OCI-M2 (cell line): ENCODE results near the gene CELF4.

ENCODE experiments used
- DNase-seq: peaks from one replicate; lab custom pipeline; 2025; ENCODE audit not compliant: unreplicated experiment; lab: John Stamatoyannopoulos, UW

The CELF4 gene

DNA sequence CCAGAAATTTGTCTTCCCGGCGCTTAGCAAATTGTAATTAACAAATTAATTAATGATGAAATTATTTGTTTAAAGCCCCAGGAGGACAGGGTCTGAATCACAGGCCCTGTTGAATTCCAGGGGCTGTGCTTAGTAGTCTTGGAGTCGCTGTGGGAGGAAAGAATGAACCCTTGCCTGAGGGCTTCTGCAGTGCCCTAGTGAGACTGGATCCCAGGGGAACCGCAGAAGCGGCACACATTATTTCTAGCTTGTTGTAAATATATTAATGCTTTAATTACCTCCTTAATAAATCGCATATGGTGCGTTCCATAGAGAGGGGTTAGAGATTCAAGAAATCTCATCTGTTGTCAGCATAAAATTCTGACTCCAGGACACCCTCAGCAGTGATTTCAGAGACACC lies 235.4 kb downstream of the CELF4 start:
- DNase-seq, result no peak

DNA sequence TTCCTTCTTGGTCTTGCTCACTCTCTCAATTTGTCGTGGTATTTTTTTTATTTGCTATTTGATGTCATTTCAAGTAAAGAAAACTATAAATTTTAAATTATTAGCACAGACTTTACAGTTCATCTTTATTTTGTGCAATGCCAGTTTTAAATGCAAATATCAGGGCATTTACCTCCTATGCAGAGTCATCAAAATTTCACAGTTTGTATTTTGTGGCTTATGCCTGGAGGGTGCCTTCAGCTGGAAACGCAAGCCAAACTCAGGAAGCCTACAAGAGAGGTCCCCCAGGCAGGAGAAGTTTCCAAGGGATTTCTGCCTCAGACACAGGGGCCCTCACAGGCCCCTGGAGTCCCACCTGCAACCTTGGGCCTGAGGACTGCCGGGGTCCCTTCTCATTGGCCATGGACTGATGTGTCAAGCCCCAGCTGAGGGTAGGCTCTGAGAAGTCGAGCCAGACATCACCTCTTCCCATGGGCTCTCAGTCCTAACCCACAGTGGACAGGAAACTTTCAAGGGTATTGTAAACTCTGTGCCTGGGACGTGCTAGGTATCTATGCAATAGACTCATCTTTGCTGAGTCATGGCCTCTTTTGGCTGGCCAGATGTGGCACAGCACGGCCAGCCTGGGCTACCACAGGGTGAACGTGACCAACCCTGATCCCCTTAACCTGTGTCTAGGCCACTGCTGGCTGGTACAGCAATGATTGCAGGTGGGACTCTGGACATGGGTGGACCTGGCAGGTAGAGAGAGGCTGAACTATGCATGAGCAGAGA lies 236.5 kb downstream of the CELF4 start:
- DNase-seq, result no peak

DNA sequence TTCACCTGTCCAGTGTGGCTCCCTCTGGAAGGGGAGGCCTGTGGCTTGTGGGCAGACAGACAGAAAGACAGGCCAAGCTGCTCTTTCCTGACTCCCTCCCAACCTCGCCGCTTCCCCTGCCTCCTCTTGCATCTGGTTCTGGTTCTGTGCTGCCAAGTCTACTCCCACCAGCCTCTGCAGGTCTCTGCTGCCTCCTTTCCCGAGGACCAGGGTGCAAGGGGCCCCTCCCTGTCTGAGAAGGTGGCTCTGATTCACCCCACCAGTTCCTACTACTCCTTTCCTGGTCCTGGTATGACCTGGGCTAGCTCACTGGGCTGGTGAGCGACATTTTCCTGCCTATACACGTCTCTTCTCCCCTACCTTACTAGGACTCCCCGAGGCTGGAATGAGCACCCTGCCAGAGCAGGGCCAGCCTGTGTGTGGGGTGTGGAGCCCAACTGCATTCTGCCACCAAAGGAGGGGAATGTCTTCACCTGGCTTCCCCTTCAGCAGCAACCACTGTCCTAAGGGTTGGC lies 238.5 kb downstream of the CELF4 start:
- DNase-seq, result no peak

DNA sequence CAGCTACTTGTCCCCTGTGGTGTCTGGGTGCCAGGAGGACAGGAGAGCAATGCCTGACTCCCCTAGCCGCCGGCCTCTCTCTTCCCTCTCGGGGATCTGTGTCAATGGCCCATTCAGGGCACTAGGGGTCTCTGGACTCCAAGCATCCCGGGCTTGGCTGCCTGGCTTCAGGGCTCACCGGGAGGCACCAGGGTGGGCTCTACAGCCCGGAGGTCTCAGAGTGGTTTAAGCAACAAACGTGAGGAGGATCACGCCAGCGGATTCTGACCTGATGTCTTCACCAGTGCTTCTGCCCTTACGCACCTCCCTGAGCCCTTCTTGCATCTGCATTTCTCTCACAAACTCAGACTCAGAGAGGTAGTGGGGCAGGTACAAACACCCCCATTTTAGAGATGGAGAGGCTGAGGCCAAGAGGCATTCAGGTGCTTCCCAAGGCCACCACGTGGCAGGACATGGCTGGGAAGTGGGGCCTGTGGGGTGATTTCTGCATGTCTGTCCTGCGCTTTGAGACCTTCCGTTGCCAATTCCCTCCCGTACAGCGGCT lies 243.0 kb downstream of the CELF4 start:
- DNase-seq, result no peak

DNA sequence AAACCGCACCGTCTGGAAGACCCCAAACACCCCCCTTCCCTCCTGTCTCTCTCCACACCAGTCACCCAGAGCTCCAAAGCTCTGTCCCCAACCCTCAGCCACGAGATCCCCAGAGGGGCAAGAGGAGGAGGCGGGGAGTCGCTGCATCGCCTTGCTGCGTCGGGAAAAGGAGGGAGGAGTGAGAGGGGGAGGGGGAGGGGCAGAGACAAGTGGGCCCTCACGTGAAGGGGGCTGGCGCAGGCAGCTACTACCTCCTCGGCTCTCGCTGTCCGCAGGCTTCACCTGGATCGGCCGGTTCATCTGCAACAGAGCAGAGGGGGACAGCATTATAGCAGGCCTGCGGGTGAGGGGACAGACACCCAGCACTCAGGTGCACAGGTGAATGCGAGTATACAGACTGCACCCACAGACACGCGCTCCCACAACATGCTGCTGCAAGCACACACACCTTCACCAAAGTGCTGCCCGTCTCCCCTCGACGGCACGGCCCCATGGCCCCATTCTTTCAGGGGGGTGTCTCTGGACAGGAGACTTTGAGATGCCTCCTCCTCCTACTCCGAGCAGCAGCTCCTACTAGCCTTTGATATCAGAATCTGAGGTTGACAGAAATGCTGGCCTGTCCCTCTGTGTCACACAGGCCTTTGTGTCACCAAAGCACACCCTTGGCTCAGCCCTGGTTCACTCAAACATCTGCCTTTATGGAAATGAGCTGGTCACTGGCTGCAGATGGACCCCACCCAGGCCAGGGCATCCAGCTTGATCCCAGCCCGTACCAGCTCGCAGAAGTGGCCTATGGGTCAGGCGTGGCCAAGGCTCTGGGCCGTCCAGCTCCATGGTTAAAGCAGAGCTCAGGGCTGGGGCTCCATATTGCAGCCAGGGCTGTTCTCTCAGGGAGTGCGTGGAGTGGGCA lies 243.8 kb downstream of the CELF4 start:
- no peak for DNase-seq

DNA sequence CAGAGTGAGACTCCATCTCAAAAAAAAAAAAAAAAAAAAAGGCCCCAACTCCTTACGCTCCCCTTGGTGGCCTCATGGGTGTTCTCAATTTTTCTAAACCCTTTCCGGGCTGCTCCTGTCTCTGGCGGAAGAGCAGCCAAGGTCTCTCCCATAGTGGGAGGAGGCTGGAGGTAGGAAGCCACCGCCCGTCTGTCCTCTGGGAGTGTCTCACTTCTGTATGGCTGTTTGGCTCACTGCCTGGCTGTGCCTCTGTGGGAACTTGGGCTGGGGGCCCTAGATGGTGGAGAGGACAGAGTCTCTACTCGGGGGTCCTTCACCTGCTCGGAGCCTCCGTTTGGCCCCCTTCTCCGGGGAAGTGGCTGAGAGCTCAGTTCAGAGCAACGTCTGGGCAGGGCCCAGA lies 245.3 kb downstream of the CELF4 start:
- DNase-seq, result no peak

DNA sequence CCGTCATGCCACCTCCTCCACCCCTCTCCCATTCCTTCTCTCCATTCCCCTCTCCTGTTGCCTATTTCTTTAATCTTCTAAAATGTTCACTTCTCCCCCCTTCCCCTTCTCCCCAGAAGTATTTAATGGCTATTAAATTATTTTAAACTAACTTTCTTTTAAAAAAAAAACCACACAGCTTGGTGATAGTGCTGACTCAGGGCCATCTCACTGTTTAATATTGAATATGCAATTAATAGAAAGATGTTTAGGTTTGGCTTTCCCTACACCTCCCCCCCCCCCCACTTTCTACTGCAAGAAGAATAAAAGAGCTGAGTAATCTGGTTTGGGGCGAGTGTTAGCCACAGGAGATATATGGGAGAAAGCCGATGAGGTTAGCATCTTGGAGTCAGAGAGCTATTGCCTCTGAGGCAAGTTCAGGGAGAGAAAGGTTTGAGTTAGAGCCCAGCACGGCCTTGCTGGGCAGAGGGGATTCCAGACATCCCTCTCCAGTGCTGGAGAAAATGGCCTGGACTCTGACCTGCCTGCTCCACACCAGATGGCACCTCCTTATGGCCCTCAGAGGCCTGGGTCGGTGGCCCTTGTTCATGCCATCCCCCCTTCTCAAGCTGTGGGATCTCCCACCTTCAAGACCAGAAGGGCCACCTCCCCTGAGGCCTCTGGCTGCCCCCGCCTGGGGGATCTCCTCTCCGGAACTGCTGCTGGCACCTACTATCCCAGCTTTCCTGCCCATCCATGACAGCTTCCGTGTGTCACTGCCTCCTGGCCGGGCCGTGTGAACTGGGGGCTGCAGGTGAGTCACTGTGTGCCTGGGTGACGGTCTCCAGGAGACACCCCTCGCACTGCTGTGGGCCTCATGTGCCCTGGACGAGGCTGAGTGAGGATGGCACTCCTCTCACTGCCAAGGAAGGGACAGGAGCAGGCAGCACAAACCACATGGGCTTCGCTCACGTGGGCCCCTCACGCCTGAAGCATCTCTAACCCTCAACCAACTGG lies 246.9 kb downstream of the CELF4 start:
- no peak for DNase-seq

DNA sequence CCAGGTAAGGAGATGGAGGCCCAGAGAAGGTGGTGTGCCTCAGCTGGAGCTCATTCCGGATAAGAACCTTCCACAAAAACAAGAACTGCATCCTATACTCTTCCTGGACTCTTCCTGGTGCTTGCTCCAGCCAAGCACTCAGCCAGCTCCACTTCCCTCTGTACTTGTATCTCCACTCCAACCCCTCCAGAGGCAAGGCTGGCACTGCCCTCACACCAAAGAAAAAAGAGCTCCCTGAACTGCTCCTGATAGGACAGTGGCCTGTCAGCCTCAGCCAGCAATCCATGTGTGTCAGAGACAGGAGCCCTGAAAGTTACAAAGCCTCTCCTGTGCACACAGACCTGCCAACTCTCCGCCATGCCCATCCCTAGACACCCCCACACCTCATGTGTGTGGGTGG lies 248.1 kb downstream of the CELF4 start:
- DNase-seq, result no peak

DNA sequence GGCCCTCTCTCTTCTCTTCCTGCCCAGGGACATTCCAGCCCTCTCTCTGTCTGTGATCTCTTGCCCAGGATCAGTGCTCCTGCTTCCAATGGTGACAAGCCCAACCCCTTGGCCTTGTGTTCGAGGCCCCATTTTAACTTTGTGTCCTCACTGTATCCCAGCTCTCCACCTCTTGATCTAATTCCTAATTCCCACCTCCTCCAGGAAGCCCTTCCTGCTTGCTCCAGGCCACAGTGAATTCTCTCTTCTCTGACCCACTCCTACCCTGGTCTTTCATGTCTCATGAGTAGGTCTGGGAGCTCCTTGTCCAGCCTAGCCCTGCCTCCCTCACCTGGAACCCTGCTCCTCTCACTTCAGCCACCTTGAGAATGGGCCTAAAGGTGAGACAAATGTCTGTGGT lies 249.1 kb downstream of the CELF4 start:
- no peak for DNase-seq

DNA sequence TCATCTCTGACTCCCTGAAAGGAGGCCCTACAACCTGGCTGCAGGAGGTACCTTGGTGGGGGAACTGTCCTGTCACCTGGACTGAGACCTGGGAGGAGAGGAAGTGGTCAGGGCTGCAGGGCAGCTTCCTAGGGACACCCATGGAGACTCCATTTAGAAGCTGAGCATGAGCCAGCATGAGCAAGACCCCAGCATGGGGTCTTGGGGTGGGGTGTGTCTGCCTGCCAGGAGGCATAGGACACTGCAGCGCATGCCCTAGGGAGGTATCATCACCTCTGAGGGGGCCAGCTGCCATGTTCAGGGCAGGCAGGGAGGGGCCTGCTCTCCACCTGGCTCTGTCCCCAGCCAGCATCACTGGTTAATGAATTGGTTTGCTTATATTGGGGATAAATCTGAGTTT lies 249.7 kb downstream of the CELF4 start:
- no peak for DNase-seq

DNA sequence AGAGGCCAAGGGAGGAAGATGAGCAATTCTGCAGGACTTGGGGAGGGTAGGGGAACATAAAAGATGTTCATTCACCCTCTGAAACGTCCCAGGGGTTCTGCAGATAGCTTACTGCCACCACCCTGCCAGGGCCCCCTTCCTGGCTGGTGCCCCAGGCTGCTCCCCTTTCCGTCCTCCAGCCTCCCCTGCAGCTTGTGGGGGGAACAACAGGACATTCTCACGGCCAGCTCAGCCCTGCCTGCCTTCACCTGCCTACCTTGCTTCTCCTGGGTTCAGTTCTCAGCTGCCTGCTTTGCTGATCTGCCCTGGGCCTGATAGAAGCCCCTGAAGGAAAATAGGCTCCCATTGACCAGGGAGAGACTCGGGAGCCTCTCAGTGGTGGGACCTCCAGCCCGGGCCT lies 251.1 kb downstream of the CELF4 start:
- no peak for DNase-seq

DNA sequence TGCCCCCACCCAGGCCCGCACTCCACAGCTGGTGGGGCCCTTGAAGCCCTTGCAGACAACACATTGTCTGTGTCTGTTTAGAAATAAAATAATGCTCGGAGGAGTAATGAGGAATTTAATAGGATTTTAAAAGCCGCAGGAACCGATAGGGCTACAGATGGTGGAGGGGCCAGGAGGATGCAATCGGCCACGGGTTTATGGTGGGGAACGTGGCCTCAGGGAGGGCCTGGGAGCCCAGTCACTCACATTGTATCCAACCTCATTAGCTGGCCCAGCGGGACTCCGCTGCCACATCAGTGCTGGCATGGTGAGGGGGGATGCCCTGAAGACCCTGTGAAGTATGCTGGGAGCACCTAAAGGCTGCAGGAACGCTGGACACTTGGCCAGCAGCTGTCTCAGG lies 252.0 kb downstream of the CELF4 start:
- no peak for DNase-seq

DNA sequence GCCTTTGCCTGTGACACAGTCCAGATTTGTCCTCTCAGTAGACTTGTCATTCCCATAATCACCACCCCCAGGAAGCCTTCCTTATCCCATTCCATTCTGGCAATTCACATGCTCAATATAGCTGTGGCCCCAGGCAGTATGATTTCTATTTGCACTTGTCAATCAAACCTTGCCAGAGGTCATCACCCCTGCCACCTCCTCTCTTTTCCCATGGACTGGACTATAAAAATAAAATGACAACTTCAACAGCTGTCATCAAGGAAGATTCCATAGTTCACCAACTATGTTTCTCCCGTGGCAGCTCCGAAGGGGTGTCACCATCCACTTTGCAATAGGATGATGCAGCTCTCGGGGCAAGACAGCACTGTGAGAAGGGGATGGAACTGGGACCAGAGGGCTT lies 255.7 kb downstream of the CELF4 start:
- no peak for DNase-seq

DNA sequence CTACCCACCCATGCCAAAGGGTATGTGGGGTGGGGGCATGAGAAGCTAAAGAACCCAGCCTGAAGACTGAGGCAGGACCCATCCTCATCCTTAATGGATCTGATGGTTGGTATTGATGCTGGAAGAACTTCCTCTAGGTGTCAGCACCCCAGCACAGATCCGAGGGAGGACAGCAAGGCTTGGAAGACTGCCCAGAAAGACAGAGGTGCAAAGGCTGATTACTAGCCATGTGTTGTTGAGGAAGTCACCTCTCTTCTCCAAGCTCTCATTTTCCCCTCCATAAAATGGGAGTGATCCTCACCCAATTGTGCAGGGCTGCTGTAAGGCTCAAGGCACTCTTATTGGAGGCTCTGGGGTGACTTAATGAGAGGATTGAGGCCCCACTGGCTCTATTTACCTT lies 256.5 kb downstream of the CELF4 start:
- DNase-seq, result no peak

DNA sequence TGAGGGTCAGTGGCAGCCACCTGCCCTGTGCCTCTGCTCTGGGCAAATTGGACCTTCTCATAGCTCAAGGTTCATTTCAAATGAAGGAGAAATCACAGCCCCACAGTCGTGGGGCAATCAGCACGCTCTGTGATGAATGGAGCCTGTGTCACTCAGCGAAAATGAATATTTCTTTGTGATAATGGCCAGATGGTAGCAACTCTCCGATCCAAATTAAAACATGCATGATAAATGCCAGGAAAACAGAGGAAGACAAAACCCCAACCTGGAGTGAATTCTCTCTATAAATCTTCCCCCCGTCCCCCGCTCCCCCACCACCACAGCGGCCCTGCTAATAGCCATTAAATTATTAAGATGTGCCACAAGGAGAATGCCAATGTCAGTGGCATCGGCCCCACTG lies 258.4 kb downstream of the CELF4 start:
- DNase-seq, result no peak

DNA sequence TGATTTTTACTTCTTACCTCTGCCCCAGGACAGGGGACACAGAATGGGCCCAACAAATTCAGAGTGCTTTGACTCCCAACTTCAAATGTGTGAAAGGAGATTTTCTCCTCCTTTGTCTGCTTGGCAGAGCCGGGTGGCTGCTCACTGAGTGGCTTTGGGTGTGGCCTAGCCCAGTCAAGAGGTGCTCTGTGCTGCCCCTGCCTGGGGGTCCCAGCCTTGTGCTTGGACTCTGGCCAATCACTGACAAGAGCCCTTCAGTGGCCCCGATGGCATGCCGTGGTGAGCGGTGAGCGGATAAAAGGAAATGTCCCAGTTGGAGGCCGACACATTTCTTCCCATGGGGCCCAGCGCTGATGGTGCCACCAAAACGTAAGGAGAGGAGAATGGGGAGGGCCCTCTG lies 259.2 kb downstream of the CELF4 start:
- DNase-seq, result no peak

DNA sequence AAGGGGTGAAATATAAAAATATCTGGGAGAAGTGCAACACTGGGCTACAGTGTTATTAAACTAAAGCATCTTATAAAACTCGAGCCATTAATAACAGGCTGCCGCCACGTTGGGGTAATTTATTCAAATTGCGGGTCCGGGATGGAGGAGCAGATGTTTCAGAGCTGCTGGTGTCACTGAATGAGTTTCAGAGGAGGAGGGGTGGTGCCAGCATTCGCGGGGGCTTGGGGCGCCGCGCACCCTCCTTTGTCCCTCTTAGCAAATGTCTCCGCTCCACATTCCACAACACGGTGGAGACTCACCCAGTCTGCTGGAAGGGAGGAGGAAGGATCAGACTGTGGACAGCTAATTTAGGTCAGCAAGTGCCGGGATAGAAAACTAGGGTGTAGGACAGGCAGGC lies 260.5 kb downstream of the CELF4 start:
- no peak for DNase-seq

DNA sequence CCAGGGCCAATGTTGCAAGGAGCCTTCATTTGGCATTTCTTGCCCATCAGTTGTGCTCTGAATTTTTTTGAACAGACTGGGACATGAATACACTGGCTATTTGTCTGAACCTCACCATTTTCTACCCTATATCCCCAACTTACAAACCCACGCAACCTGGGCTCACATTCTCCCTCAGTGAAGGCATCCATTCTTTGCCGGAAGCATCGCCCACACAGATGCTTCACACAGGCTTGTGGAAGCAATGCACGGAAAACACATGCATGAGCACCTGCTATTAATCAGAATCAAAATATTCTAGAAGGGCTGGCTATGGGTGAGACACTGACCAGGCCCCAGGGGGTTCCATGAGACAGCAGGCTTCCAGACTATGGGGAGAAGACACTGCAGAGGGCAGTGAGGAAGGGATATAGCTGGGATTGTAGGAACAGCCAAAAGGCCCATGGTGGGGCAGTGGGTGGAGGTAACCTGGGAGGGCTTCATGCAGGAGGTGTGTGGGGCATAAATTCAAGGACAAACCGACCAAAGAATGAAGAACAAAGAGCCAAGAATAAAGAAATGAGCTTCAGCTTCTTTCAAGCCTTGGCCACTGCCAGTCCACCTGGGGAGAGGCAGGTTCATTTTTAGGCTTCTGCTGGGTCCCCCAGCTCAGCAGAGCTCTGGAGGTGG lies 261.5 kb downstream of the CELF4 start:
- no peak for DNase-seq

DNA sequence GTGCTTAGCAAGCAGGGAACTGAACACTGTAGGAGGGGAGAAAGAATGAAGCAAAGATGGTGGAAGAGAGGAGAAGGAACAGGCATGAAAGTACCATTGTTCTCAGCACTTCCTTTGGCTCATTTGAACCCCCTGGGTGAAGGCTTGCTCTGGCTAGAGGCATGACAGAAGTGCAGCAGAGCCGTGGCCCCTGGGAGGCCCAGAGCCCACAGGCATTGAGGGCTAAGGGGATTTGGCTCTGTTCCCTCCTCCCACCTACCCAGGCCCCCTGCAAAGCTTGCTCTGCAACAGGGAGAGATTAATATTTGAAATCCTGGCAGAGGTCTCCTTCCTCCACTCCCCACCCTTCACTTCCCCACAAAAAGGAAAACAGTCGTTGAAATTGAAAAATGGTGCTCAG lies 262.6 kb downstream of the CELF4 start:
- no peak for DNase-seq

DNA sequence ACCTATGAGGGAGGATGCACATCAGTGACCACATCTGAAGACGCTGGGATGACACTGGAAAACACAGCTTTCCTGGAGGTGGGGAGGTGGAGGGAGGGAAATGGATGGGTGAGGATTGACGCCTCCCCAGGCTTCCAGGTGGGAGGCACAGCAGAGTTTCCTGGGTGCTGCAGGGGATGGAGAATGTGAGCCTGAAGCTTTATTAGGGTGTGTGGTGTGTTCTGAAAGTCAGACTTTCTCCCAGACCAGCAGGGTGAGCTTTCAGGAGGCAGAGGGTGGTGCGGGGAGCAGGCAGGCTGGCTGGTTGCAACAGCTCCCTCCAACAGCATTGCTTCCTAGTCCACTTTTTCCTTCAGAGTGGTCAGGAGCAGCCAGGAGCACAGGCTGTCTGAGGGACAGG lies 263.1 kb downstream of the CELF4 start:
- no peak for DNase-seq
